KOPT-K1 (cell line): Measurements from ENCODE around the gene GAS7.
"Not testable (repeated sequence)": the region's sequence is repeated elsewhere in the genome, so short reads cannot be mapped to it uniquely, and the experiment has no call there.

Source experiments
- H3K27ac ChIP-seq: fragments of 200-600 bp; sonication (generic); 2 replicates; pipeline ENCODE4 v1.5.1; 2016; ENCODE audit warnings: antibody characterized with exemption, mild to moderate bottlenecking, low read depth, low read length; ENCODE audit not compliant: poor library complexity, severe bottlenecking
- H3K36me3 ChIP-seq: fragments of 200-600 bp; sonication (generic); 2 replicates; pipeline ENCODE4 v1.5.1; 2017; ENCODE audit warnings: antibody characterized with exemption, mild to moderate bottlenecking, low read length, moderate library complexity; ENCODE audit not compliant: insufficient read depth
- H3K9me3 ChIP-seq: fragments of 200-600 bp; sonication (generic); 2 replicates; pipeline ENCODE4 v1.5.1; 2017; ENCODE audit warnings: antibody characterized with exemption, low read length, mild to moderate bottlenecking; ENCODE audit not compliant: insufficient read depth, poor library complexity, severe bottlenecking

The GAS7 gene

DNA sequence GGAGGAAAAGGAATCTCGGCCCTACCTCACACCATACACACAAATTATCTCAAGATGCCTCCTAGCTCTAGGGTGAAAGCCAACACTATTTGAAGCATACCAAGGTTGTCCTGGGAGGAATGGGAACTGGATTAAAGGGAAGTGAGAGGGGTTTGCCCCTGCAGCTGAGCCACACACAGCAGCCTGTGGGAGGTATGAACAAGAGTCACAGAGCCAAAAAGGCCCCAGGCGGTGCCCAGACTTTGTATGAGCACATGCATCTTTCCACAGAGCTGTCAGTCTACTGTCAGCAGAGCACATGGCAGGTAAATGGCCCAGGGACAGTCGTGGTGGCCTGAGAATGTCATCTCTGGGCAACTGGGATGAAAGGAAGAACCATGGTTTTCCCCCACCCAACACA, 262.3 kb downstream of the GAS7 start:
- Histone ChIP-seq H3K36me3 (peaks cover 73% of the 10 kb centered on the region), H3K27ac (no peak overlapping the region)

DNA sequence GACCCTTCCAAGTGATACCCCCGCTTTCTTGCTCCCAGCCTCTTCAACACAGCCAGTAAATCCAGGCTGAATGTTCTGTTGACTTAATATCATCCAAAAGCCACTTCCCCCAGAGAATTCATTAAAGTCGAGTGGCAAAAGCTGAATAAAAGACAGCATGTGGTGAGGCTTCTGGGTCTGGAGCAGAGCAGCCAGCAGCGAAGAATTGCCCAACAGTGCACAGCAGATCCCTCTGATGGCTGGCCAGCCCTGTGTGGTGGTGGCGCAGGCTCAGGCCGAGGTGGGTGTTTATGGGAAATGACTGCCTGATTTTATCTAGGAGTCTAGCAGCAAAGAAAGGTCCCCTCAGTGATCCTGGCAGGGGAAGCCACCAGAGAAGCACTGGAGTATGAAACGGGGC, 263.0 kb downstream of the GAS7 start:
- Histone ChIP-seq H3K9me3 (peaks cover 7% of the 10 kb centered on the region), H3K36me3 (peaks cover 72% of the 10 kb centered on the region), H3K27ac (no peak overlapping the region)

More for the DNA sequence above, 262.3 kb downstream of the GAS7 start:
- H3K9me3 ChIP-seq = peaks cover 7% of the 10 kb centered on the region

DNA sequence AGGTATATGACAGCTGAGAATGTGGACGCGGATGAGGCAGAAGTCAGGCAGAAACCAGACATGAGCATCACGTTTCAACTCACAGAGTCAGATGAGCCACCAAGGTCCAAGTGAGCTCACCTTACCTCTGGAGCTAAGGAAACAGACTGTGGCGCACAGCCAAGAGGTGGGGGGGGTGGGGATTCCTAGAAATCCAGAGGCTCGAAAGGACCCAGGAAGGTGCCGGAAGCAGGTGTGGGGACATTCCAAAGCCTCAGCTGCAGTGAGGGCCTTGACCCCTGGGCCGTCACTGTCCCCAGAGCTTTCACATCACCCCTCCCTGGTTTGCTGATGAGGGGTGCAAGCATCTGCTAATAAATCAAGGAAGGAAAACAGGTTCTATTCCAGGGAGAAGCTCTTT, 264.1 kb downstream of the GAS7 start:
- H3K27ac ChIP-seq = no peak overlapping the region
- peaks cover 66% of the 10 kb centered on the region for H3K36me3 ChIP-seq
- peaks cover 7% of the 10 kb centered on the region for H3K9me3 ChIP-seq

DNA sequence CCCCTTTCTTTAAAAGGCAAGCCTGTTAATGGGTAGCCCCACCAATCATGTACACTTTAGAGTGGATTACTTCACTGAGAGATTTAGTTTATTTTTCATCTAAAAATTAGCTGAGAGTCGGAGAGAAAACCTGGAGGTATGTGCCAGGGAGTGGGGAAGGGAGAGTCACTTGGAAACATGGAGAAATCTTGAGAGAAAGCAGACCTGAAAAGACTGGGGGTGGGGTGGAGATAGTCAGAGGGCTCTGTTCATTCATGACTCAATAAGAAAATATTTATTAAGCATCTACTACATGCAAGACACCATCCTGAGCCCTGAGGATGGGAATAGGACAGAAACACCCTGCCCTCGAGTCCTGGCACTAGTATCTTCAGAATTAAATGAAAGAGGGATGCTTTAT, 265.9 kb downstream of the GAS7 start:
- Histone ChIP-seq H3K27ac (no peak overlapping the region), H3K9me3 (no peaks in the 10 kb centered on the region), H3K36me3 (peaks cover 48% of the 10 kb centered on the region)

DNA sequence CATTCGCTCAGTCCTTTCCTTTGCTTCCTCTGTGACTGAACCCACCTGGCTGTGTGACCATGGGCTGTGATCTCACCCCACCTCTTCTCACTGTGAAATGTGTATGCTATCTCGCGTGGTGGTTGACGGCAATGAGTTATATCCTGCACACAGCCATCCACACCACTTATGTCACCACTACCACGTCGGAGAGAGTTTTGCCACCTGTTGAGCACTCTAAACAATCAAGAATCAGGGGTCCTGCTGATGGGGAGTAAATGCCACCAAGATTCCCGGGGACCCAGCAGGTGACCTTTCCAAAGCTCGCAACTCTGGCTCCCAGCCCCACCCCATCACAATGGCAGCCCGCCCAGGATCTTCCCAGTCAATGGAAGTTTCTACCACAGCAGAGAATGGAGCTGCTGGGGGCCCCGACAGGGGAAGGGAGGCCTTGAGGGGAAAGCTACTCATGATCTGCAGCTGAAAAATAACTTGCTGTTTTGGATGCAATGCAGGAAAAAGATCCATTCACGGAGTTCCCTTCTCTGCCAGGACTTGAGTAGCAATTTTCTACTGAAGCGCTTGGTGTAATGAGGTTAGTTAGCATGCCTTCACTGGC, 267.2 kb downstream of the GAS7 start:
- H3K27ac ChIP-seq = no peak overlapping the region
- H3K9me3 ChIP-seq = no peaks in the 10 kb centered on the region
- peaks cover 44% of the 10 kb centered on the region for H3K36me3 ChIP-seq

DNA sequence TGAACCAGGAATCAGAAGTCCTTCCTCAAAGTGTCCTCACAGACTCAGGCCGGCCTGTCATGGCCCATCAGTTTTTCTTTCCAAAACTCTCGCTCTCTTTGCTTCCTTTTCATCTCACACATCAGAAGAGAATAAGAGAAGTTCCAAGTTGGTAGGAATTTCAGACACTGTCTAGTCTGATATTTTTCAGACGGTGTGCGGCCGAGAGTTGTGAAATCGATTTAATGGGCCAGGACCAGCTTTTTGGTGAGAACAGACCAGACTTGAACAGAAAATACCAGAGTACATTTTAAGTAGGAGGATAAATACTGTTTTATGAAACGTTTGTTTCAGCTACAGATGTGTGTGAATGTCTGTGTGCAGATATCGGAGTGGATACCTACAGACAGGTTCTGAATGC, 268.5 kb downstream of the GAS7 start:
- Histone ChIP-seq H3K27ac (no peak overlapping the region), H3K9me3 (no peaks in the 10 kb centered on the region), H3K36me3 (peaks cover 57% of the 10 kb centered on the region)

DNA sequence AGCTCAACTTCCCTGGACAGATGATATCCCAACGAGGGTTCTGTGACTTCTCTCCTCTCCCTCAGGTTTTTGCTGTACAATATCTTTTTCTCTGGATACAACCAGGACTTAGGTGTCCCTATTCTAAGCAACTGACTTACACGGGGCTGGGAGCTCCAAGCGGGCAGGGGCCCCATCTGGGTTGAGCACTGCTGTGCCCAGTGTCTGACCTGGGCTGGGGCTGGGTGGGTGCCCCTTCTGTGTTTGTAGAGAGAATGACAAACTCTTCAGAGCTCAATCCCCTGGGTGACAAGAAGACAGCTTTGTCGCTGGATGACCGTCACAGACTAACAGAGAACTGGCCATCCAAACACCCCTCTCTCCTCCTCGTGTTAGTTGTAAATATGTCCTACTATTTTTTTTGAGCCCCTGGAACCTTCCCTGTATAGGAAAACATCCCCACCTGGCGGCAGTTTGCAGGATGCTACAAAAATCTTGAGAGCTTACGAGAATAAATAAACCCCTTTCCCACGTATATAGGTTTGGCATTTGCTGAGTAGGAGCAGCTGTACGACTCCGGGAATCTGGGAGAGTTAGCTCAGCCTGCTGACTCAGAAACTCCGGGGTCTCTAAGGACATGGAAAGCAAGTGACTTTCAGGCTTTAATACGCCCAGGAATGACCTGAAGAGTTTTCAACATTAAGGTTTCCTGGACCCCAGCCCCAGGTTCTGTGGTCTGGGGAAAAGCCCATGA, 269.6 kb downstream of the GAS7 start:
- Histone ChIP-seq H3K27ac (no peak overlapping the region), H3K9me3 (no peaks in the 10 kb centered on the region), H3K36me3 (peaks cover 54% of the 10 kb centered on the region)

DNA sequence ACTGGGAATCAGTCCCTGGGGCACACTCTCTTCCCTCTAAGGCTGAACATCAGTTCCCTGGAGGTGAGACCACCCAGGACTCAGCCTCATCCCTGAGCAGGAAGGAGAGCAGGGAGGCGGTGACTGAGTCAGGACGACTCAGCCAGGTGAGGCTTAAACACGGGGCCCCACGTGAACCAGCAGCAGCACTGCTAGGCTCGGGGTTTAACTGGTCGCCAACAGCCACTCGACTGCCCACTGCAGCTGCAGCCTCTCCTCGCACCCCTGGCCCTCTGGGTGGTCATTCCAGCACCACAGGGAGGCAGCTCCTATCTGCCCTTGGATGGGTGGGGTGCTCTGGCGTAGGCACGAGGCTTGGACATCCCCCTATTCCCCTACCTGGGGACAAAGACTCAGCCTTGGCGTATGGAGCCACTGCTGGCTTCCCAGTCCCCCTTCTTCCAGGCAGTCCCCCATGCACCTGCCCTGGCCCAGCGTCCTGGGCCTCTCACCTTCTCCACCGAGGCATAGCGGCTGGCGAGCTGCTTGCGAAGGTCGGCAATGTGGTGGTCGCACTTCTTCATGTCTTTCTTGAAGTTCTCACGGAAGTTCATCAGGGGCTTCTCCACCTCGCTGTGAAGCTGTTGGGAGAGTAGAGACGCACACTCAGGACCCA, 272.1 kb downstream of the GAS7 start:
- H3K27ac ChIP-seq = no peak overlapping the region
- no peaks in the 10 kb centered on the region for H3K9me3 ChIP-seq
- H3K36me3 ChIP-seq = peaks cover 51% of the 10 kb centered on the region

DNA sequence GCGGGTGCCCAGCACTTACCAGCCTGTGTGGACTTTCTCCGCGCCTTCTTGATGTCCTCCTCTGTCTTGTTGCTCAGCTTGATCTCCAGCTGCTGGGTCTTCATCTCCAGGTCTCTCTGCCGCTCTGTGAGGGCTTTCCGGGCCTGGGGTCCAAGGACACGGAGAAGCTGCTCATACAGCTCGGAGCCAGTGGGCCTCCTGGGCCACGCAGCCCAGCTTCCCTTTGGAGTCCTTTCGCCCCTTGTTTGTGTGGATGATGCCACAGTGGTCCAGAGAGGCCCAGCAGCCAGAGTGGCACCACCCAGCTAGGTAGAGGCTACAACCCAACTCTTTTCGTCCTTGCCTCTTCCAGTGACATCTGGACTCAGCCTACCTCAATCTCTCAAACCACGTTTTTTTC, 272.9 kb downstream of the GAS7 start:
- no peak overlapping the region for H3K27ac ChIP-seq

DNA sequence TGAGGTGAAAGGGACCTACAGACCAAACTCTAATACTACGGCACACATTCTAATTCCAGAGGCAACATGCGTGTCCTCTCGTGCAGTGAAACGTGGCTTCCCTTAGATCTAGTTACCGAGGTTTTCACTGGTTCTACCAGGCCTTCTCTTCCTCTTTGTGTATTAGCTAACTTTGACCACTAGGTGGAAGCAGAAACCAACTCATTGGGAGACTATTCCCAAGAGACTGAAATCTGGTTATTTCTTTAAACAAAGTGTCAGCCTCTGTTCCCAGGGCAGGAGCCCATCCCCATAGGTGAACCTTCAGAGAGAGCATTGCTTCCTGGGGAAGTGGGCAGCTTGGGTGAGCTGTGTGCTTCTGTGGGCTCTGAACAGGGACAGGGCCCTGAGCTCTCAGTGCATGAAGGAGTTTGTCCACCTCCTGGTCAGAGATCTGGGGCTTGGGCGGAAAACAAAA, 273.6 kb downstream of the GAS7 start:
- peaks cover 50% of the 10 kb centered on the region; the same call in 1 of the 2 replicates for H3K36me3 ChIP-seq

More for the DNA sequence above, 272.9 kb downstream of the GAS7 start:
- peaks cover 47% of the 10 kb centered on the region; the same call in 1 of the 2 replicates for H3K36me3 ChIP-seq
- no peaks in the 10 kb centered on the region for H3K9me3 ChIP-seq

DNA sequence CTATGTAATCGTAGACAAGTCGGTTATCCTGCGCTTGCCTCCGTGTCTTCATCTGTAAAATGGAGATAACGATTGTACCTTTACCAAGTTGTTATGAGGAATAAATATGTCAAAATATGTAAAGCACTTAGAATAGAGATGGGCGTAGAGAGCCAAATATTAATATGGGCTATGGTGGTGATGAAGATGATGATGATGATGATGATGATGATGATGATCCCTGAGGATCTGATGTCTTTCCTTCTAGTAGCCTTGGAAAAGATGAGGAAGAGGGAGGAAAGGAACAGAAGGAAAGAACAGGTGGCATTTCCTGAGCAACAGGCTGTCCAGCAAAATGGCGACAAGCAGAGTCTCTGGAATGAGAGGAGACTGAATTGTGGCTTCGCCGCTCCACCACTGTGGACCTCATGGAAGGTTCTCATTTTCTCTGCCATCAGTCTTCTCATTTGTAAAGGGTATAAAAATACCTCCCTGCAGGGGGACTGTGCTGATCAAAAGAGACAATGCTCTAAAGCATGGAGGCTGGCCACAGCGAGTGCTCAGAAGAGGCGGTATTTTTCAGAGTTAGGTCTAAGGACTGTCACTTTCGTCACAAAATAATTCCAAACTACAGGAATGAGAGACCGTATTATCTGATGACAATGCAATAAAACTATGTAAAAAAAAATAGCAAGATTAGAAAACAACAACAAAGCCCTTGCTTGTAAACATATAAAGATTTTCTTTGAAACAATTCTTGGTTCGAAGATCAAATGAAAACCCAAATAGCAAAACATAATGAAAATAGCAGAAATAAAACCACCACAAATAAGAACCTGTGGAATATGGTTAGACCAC, 276.2 kb downstream of the GAS7 start:
- no peak overlapping the region for H3K27ac ChIP-seq
- H3K9me3 ChIP-seq = no peaks in the 10 kb centered on the region
- H3K36me3 ChIP-seq = peaks cover 73% of the 10 kb centered on the region; the same call in 1 of the 2 replicates

More for the DNA sequence above, 273.6 kb downstream of the GAS7 start:
- Histone ChIP-seq H3K9me3 (no peaks in the 10 kb centered on the region), H3K27ac (no peak overlapping the region)

DNA sequence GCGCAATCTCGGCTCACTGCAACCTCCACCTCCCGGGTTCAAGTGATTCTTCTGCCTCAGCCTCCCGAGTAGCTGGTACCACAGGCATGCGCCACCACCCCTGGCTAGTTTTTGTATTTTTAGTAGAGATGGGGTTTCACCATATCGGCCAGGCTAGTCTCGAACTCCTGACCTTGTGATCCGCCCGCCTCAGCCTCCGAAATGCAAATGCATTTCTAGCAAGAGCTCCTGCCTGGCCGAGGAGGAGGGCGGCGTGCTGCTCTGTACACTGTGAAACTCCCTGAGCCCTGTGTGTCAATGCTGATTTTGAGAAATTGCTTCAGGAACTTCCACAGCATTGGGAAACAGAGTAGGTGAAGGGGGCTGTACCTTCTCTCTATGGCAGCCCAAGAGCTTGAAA, 277.2 kb downstream of the GAS7 start:
- peaks cover 78% of the 10 kb centered on the region for H3K36me3 ChIP-seq
- not testable (repeated sequence) for H3K9me3 ChIP-seq, H3K27ac ChIP-seq

DNA sequence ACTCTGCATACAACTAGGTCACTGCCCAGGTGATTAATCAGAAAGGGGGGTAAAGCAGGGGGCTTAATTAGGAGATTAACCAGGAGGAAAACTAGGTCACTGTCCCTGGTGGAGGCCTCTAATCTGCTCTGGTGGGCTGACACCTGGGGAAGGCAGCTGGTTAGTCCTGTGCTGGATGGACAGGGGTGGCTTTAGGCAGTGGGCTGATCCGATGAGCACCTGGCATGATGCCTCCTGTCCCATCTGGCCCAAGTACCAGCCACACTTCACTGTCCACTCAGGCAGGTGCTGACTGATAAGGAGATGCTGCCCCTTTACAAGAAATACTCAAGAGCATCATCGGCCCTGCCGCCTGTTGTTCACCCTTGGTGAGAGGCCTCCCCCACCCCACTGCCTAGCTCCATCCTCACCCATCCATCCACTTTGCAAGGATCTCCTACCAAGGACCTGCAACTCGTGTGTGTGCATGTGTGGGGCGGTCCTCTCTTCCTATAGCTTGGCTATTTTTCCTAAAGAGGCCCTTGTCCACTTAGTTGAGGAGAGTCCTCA, 279.5 kb downstream of the GAS7 start:
- H3K27ac ChIP-seq = no peak overlapping the region
- H3K36me3 ChIP-seq = peaks cover 78% of the 10 kb centered on the region
- H3K9me3 ChIP-seq = no peaks in the 10 kb centered on the region

DNA sequence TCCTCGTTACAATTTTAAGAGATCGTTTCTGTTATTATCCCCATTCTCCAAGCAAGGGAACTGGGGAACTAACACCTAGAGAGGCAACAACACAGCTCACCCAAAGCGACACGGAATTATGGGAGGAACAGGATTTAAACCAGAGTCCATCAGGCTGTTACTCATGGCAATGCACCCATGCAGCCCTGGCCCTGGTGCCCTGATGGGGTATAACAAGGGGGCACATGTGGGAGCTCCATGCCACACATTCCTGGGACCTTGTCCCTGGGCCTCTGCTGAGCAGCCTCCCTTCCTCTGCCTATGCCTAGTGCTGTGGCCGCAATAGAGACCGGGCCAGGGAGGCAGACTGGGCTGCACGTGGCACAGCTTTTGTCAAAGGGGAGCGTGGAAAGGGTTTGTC, 280.1 kb downstream of the GAS7 start:
- Histone ChIP-seq H3K9me3 (no peaks in the 10 kb centered on the region), H3K27ac (no peak overlapping the region), H3K36me3 (peaks cover 74% of the 10 kb centered on the region)
